HTERT RPE-1 (cell line): Measurements from ENCODE around the gene SLC12A2.

Source experiments
- in situ Hi-C: fragments of 300-500 bp; cut with MboI; formaldehyde crosslinking; loops from 4 replicates; pipeline ENCODE4 v1.14.3; 2020; ENCODE audit warnings: low sequenced_read_pairs

The SLC12A2 gene

DNA sequence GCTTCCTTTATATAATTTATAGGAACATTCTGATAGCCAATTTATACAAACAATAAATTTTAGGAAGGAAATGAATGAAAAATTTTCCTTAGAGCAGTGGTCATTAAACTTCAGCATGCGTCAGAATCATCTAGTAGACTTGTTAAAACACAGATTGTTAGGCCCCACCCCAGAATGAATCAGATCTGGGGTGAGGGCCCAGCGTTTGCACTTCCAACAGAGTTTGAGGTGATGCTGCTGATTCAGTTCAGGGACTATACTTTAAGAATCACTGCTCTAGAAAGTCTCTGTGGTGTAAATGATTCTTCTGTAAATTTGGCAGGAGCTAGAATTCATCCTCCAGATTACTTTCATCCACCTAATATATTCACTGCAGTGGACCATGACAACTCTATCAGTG, 80.4 kb downstream of the SLC12A2 start:
- in situ Hi-C loops, result no loop called here

DNA sequence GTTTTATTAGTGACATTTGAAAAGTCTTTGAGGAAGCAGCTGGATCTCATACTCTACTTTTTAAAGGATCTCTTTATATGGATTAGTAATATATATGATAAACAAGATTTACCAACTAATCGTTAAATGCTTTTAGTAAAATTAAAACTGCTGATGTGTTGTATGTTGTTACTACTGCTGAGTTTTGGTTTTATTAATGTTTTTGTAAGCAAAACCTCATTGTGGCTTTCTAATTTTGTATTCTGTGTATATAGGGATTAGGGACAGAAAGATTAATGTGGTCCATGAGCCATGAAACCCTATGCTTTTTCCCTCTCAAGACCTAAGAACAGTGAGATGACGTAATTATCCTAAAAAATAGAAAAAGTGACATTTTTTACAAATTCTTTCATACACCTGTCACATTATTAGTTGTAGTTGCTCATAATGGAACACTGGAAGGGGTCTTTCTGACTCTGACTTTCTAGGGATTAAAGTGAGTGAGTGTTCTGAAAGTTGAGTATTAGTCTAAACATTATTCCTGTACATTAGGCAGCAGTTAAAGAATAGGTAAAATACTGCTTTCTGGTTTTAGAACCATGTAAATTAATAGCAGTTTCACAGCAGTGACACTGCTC, 85.9 kb downstream of the SLC12A2 start:
- in situ Hi-C loops, result no loop called here

DNA sequence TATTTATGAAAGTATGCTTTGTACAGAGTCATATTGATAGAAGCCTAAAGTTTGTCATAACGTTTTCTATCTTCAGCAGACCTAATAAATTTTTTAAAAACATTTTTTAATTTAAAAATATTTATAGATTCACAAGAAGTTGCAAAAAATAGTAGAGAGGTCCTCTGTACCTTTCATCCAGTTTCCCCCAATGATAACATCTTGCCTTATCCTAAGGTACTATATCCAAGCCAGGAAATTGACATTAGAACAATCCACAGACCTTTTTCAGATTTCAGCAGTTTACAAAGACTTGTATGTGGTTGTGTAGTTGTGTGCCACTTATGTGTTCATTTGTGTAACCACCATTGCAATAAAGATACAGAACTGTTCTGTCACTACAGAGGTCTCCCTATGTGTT, 88.5 kb downstream of the SLC12A2 start:
- in situ Hi-C loops, result no loop called here

DNA sequence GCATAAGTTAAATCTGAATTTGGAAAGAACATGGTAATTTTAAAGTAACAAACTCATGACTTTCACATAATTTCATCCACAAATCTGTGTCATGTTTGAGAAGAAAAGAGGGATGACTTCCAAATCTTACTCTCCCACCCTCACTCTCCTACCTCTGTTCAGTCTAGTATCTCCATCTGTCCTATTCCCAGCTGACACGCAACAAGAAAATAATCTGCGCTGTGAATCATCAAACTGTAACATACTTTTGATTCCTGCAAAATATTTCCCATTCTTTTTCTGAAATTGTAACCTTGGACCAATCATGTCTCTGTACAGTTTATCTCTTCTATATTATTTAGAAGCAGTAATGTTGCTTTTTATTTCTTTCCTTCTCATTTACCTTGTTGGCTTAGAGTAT, 91.4 kb downstream of the SLC12A2 start:
- in situ Hi-C loops, result no loop called here

DNA sequence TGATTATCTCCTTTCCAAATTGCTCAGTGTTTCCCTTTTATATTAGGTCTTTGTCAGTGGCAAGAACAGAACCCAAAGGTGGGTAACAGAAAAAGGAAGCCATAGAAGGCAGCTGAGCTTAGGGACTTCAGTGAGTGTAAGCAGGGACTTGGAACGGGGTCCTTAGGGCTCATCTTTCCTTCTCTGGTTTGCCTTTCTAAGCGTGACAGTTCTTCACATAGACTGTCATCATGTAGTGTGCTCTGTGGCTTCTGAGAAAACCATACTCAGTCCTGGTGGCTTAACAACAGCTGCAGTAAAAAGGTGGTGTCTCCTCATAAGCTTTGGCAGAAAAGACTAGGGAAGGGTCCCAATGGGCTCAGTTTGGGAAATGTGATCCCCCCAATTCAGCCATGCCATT, 108.8 kb downstream of the SLC12A2 start:
- in situ Hi-C loops, result no loop called here

DNA sequence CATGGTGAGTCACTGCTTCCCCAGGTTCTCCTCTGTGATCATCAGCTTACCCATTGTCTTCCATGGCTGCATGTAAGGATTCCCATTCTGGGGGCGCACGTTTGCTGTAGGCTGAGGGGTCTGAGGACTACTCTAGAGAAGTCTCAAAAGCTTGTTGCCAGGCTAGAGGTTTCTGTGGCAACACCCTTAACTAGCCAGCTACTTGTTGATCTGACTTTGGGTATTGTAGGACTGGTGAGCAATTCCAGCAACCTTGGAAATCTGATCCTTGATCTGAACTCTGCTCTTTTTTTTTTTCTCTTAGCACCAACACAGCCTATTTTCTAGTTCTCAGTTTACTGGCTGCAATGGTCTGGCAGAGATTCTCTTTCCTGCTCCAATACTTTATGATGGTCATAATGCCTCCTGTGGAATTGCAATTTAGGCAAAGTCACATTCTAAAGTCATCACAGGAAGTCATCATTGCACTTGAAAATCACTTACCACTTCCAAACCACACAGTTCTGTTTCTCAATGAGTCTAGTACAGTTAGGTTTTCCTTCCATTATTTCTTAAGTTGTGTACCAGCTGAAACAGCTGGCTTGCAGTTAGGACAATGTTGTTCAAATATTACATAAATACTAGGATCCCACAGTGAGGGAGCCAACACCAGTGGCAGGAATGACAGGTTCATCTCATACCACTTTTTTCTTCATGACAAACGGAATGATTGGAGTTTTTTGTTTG, 110.3 kb downstream of the SLC12A2 start:
- in situ Hi-C loops, result no loop called here

DNA sequence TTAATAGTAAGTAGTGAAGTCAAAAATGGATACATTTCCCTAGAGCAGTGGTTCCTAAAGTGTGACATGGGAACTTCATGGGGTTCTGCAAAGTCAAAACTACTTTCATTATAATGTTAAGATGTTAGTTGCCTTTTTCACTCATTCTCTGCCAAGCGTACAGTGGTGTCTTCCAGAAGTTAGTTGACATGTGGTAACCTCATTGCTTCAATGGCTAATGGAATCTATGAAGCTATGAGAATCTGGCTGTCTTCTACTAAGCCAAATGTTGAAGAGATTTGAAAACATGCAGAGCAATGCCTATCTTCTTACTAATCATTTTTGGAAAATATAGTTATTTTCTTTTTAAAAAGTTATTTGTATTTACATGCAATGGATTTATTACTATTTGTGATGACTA, 111.8 kb downstream of the SLC12A2 start:
- in situ Hi-C loops, result no loop called here

DNA sequence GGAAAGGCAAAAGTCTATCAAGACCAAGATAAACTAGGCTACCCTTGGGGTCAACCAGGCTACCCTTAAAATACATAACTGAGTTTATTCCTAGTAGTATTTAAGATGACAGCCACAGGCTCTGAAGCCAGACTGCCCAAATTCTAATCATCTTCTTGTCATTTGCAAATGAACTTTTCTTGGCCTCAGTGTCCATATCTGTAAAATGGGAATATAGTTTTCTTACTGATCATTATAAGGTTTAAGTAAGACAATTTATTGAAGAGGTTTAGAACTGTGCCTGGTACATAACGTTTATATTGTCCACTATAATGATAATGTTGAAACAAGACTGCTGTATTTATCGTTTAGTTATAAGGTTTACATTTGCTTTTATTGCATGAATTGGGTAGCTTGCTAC, 112.5 kb downstream of the SLC12A2 start:
- in situ Hi-C loops, result no loop called here

DNA sequence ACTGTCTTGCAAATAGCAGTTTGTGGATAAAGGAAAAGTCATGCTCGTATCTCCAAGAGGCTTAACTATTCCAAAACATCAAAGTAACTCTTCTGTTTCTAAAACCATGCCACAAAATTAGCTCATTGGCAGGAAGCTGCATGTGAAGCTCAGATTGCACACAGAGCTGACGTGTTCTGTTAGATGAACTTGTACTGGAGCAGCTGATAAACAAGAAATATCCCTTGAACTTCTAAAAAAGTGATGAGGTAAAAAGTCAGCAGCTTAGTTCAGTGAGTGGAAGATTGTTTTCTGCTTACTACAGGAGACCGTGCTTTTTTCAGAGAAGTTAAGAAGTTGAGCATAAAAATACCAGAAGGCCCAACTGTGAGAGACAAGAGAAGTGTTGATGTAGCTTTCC, 113.2 kb downstream of the SLC12A2 start:
- in situ Hi-C loops, result no loop called here

DNA sequence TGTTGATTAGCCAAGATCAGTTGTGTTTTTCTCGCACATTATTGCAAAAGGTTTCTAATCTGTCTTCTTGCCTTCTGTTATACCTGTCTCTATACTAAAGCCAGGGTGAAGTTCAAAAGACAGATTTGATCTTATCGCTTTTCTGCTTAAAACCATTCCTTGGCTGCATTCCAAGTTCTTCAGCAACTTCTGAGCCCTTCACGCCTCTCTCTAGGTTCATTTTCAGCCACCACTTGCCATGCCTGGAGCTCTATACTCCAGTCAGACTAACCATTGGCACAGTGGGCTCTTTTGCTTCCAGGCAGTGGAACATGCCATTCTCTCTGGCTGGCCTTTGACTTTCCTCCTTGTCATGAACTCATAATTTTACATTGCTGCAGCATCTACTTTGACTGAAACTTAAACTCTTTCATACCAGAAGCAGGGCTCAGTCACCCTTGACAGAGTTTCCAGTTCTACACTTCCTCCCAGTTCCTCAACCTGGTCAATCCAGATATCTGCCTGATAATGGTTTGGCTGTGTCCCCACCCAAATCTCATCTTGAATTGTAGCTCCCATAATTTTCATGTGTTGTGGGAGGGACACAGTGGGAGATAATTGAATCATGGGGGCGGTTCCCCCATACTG, 114.4 kb downstream of the SLC12A2 start:
- in situ Hi-C loops, result no loop called here

DNA sequence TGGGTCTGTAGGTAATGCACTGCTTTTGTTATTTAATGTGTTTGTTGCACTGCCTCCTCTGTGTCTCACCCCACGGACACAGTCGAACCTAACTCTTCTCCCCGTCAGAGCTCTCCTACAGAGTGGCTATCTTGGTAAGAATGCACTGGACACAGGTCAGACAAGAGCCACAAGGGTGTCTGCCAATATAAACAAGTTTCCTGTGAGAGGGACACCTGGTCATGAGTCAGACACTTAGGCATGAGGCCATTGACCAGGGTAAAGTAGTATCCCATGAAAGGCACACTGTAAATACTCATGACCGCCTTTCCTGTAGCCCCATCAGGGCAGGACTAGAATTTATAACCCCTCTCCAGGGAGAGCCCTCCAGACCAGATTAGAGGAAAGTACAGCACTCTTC, 115.5 kb downstream of the SLC12A2 start:
- in situ Hi-C loops, result no loop called here

DNA sequence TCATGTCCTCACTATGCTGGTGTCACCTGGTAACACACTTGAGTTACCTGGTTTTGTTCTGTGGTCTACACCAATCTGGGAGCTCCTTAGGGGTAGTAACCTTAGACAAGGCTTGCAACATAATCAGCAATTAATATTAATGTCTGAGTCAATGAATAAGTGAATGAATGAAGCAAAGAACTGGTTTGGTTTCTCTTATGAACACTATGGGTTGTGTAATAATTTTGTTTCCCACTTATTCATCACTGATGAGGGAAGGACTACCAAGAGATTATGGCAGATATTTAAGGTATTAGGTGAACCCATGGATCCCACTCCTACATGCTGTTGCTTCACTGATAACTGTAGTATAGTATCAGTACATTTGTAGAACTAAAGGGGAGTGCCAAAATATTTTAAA, 116.0 kb downstream of the SLC12A2 start:
- in situ Hi-C loops, result no loop called here

DNA sequence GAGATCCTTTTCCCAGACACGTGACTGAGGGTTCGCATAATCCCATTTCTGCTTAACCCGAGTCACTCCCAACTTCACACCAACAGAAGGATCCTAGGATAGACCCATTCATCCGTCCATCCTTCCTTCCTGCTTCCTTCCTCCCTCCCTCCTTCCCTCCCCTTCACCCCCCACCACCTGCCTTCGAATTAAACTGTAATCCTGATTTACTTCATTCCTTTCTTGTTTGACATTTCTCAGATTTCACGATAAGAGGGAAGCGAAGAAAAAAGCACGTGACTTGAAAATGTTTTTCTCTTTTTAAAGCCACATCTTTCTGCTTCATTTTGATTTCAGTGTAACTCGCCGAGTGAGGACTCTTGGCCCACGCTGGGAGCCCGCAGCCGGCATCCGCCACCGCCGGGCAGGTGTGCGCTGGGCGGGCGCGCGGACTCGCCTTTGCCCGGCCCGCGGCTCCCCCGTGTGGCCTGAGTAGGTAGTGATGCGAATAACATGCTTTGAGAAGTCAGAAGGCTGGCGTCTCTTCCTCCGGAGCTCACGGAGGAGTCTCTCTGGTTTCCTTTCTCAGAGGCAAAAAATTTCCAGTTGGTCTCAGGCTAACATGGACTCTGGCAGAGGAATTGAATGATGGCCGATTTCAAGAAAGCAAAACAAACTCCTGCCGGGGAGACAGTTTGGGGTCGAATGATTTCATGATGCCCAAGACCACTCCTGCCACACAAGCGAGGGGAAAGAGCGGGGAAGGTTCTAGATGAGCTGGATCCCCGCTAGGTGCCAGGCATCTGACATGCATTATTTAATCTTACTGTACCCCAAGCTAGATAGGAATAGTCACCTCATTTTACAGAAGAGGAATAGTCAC, 117.7 kb downstream of the SLC12A2 start:
- in situ Hi-C loops, result no loop called here

DNA sequence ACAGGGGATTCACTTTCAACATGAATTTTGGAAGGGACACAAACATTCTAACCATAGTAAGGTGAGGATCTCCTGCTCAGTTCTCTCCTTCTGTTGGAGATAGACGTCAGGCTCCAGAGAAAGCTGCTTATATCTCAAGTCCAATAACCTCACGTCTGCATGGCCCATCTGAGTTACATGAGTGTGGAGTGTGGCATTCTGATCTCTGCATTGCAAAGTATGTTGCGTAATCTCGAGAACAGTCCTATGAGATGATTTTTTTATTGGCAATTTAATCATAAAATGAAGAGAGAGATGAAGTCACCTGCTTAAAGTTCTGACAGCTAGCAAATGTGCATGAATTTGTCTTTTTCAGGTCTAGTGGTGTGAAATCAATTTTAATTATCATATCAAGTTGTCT, 118.8 kb downstream of the SLC12A2 start:
- in situ Hi-C loops, result no loop called here

DNA sequence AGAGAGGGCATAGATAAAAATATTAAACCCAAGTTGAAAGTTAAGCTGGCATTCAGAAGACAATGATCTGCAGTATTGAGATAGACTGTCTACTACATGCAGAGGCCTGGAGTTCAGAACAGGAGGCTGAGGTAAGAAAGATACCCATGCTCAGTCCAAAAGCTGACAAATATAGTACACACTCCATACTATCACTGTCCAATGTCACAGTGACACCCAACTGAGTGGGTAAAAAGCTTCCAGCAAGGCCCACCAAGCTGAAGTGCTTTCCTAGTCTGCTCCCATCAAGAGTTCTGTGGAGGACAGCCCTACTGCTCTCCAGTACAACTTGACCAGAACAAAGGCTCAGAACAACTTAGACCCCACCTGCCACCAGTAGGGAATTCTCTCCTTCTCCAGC, 124.9 kb downstream of the SLC12A2 start:
- in situ Hi-C loops, result no loop called here

DNA sequence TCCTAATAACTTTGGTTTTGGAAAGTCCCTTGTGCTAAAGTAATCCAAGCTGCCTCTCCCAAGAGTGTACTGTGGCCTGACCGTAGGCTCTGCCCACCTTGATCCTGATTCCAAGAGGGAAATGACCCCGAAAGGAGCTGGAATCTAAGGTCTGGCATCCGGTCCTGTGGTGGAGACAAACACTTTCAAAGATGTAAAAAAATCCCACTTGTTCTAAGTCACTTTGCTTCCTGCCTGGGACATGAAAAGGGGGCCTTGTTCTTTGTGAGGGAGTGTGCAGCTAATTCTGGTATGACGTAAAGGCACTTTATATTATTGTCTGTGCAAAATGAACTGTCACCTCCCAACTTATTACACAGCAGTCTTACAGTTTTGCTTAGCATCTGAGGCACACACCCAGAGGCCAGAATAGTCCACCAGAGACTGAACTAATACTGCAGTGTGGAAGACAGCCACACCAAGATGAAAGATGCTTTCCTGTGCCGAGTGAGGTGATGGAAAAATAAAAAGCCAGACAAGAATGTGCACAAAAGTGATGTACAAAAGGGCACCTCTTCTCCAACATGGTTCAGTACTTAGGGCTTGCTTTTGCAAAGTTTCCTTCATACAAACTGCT, 128.7 kb downstream of the SLC12A2 start:
- in situ Hi-C loops, result no loop called here

DNA sequence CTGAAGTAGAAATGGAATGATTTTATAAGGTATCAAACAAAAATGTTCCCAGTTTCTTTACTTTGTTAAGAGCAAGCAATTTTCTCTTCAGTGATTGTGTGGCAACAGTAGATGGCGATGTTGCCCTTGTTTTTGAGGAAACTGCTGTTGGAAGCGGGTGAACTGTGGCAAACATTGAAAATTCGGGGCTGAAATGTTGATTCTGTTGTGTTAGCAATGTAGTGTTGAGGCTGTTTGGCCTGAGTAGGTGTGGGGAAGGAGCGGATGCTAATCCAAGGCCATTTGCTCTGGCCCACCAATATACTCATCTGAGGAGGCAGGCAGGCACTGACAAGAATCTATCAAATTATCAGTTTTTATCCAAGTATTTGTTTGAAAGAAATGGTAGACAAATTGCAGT, 129.8 kb downstream of the SLC12A2 start:
- in situ Hi-C loops, result no loop called here

DNA sequence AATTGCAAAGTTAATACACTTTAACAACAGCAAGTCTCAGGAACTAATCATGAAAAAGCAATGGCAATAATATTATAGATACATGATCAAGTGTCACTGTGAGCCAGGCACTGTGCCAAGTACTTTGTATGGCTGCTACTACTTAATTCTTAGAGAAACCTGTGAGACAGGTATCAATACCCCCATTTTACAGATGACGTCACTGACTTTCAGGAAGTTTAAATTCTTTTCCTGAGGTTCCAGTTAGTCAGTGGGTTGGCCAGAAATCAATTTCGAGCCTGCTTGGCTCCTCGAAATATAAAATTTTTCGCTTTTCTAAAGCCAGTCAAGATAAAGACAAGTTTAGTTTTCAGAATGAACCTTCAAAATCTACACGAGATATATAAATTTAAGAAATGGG, 130.3 kb downstream of the SLC12A2 start:
- in situ Hi-C loops, result no loop called here

DNA sequence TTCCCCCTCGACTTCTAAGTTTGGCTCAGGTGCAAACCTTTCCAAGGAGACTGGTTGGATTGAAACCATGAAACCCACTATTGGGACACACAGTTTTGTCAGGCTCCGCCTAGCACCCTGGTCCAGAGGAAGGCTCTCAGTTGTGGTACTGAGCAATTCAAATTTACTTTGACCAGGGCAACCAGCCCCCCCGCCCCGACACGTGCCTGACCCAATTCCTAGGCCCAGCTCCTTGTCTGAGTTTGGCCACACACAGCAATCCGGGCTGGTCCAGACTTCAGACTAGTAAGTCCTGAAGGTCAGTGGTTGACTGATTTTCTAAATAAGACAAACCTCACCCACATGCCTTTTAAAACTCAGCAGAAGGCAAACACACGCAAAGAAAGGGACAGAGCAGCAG, 132.7 kb downstream of the SLC12A2 start:
- in situ Hi-C loops, result no loop called here

DNA sequence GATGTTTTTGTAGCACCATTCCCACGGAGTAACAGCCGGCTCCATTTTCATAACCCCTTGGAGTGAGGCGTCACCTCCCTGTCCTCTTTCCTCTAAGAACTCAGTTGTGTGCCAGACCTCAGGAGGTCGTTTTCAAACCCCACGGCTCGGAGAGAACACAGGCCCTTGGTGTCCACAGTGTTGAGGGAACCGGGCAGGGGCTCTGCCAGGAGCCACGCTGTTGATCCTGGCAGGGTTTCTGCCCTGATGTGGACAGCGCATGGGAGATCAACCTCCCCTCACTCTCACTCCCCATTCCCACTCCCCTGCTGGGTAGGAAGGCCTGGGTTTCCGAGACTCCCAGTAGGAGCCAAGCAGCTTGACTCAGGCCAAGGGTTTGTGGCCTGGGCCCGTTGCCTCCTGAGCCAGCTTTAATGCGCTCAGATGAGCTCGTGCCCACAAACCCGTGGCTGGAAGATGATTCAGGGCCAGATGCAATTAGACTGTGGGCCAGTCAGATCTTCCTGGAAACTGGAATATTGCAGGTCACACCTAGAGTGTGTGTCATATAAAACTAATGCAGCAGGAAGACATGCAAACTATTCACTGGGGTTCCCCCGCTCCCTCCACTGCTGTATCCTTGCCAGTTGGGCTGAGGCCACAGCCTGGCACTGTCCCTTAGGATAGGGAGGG, 133.4 kb downstream of the SLC12A2 start:
- in situ Hi-C loops, result no loop called here

DNA sequence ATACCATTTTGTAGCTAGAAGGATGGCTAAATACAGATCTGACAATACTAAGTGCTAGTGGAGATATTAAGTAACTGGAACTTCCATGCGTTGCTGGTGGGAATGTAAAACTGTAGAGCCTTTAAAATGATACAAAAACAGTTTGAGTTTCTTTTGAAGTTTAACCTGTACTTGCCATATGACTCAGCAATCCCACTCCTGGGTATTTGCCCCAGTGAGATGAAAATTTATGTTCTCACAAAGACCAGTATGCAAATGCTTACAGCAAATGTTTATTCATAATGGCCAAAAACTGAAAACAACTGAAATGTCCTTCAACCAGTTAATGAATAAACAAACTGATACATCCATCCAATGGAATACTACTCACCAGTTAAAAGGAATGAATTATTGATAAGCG, 137.3 kb downstream of the SLC12A2 start:
- in situ Hi-C loops, result no loop called here
